ENCODE data around the gene MAP3K3.

Gene MAP3K3

DNA sequence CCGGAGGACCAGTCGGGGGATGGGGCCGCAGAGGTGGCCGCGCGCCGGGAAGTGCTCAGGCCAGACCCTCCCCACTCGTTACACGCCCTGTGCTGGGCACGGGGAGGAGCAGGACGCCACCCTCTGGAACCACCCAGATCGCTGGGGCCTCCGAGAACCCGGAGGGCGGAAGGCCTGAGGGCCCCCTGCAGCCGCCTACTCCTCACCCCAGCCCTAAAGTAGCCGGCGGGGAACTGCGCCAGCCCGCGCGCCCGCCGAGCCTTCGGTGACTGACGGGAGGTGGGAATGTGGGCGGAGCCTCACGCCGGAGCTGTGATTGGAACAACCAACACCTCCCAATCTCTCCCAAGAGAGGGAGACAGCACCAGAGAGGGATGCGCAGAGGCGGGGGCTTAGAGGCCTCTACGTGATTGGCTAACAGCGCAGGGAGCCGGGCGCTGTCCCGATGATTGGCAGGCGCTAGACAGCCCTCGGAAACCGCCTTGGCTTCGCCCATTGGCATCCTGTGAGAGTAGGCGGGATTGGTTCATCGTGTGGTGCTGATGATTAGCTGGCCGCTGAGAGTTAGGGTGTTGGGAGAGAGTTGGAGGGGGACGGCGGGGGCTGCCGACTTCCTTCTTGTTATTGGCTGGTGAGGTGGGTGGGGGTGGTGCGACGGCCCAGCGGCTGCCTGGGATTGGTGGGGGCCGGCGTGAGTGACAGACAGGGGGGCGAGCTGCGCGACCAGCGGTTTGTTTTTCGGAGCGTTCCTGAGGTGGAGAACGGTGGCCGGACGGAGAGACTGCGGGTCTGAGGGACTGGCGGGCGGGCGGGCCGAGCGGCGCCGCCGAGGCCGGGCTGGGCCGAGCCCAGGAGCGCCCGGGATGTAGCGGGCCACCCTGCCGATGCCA, at the start of gene MAP3K3:
Gene MAP3K3, plus strand, starts transcription at position 734 of the 890 bp plus-strand sequence. CDS start 343 bp downstream, outside the sequence.
- H3K4me3 ChIP-seq (ENCODE audit: low read length), result peak within 1 kb of the TSS; percentile 74
- peak; percentile 100 for DNase-seq (ENCODE audit: low read depth)
- TF ChIP-seq CTCF (conservative IDR thresholded peaks at IDR 0.05; ENCODE audit: low read depth, low read length), result no peak

DNA sequence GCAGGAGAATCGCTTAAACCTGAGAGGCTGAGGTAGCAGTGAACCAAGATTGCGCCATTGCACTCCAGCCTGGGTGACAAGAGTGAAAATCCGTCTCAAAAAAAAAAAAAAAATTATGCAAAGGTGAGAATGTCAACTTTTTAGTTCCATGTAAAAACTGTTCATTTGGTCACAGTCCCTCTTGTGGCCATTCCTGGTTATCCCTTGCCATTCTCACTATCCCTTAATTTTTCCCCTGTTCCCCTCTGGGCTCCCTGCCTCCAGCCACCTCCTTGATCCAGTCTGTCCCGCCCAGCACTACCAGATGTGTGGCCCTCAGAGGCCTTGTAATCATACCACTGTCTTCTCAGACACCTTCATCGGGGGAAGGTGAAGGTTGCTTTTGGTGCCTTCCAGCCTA, 48.6 kb upstream of the MAP3K3 start:
- H3K4me3 ChIP-seq (ENCODE audit: low read length), result no peak overlapping the region
- TF ChIP-seq CTCF (conservative IDR thresholded peaks at IDR 0.05; ENCODE audit: low read depth, low read length), result peak; percentile 42
- no peak for DNase-seq (ENCODE audit: low read depth)

DNA sequence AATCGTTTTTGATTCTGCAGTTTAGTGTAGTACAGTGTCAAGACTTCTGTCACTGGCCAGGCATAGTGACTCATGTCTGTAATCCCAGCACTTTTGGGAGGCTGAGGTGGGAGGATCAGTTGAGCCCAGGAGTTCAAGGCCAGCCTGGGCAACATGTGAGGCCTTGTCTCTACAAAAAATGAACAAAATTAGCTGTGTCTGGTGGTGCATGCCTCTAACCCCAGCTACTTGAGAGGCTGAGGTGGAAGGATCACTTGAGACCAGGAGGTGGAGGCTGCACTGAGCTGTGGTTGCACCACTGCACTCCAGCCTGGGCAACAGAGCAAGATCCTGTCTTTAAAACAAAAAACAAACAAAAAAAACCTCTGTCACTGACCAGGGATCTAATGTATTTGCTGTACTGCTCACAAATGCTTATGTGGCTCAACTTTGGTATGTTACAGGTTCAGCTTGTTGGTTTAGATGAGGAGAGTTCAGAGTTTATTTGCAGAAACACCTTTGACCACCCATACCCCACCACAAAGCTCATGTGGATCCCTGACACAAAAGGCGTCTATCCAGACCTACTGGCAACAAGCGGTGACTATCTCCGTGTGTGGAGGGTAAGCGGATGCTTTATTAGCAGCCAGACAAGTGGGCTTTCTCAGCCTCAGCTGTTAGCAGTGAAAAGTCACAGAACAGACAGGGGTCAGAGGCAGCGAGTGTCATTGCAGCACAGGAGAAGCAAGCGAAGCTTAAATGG, 44.0 kb upstream of the MAP3K3 start:
- H3K4me3 ChIP-seq (ENCODE audit: low read length), result no peak overlapping the region
- no peak for TF ChIP-seq CTCF (conservative IDR thresholded peaks at IDR 0.05; ENCODE audit: low read depth, low read length)
- DNase-seq (ENCODE audit: low read depth), result no peak

DNA sequence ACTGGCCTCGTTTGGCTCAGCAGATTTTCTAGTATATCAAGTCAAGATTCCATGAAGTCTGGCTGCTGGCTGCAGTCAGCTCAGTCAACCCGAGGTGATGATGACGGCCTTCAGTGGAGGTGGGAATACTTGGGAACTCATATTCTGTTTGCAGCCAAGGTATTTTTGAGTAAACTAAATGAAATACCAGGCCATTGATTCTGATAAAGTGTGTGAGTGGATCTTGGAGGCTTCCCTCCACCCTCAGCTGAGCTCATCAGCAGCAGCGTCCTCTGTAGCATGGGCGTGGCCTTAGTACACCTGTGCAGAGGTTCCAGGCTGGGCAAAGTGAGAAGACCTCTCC, 43.5 kb upstream of the MAP3K3 start:
- no peak for DNase-seq (ENCODE audit: low read depth)
- no peak for TF ChIP-seq CTCF (conservative IDR thresholded peaks at IDR 0.05; ENCODE audit: low read depth, low read length)
- H3K4me3 ChIP-seq (ENCODE audit: low read length), result no peak overlapping the region

DNA sequence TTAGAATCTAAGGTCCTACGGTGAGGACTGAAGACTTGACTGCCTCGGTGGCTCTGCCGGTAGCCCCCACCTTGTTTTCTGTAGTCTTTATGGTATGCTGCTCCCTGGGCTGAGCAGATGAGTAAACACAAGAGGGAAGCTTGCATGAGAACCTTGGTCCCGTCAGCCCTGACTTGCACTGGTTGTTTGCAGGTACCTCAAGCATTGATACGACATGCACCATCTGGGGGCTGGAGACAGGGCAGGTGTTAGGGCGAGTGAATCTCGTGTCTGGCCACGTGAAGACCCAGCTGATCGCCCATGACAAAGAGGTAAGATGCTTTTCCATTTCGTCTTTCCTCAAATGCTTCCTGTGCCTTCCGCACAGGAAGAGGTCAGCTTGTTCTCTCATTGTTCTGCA, 42.6 kb upstream of the MAP3K3 start:
- TF ChIP-seq CTCF (conservative IDR thresholded peaks at IDR 0.05; ENCODE audit: low read depth, low read length), result no peak
- no peak for DNase-seq (ENCODE audit: low read depth)
- no peak overlapping the region for H3K4me3 ChIP-seq (ENCODE audit: low read length)

DNA sequence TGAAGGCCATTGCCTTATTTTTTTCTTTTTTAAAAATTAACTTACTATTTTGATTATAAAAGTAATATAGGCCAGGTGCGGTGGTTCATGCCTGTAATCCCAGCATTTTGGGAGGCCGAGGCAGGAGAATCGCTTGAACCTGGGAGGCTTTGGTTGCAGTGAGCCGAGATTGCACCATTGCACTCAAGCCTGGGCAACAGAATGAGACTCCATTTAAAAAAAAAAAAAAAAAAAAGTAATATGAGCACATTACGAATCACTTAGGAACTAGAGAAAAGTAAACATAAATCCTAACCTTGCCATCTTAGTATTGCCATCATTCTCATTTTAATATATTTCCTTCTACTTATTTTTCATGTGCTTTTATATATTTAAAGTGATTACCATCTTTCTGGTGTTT, 34.4 kb upstream of the MAP3K3 start:
- no peak overlapping the region for H3K4me3 ChIP-seq (ENCODE audit: low read length)
- DNase-seq (ENCODE audit: low read depth), result no peak
- TF ChIP-seq CTCF (conservative IDR thresholded peaks at IDR 0.05; ENCODE audit: low read depth, low read length), result no peak

All from retinal pigment epithelial cell (primary cell).